ENCODE results near the gene EFCAB9.

DNA sequence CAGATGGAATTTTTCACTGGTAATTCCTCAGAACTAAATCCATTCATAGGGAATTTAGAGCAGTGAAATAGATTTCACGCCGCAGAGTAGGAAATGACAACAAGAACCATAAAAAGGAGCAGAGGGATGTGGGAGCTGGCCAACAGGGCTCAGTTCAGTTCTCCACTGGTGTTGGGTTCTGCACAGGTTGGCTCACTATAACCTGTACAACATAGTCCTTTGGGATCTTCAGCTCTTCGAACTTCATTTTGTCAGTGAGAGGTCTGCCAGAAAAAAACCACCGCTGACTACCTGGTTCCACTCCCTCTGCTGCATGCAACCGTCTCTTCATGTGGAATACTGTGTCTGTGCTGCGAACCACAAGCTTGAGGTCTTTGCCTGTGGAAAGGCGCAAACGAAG, 17.7 kb downstream of the EFCAB9 start:
- no peak for TF ChIP-seq POLR2AphosphoS5 (IDR thresholded peaks at IDR 0.05; ENCODE audit: low read depth, low read length)
- TF ChIP-seq POLR2A (IDR thresholded peaks at IDR 0.05; ENCODE audit: low read depth, low read length) = no peak
